Endothelial cell of hepatic sinusoid (primary cell): Measurements from ENCODE around the gene PRKCH.

Source experiments
- in situ Hi-C: cut with HindIII; loops from 2 replicates; pipeline ENCODE4 v1.10.0; 2017; ENCODE audit warnings: low sequenced_read_pairs

PRKCH gene

GRCh38 chr14:61570549-61571290 is 249.3 kb downstream of the PRKCH start:
- in situ Hi-C loops: loop anchor here (5.0 kb wide), 1 partner anchor 72 kb away; no protein-coding TSS in a partner anchor

DNA sequence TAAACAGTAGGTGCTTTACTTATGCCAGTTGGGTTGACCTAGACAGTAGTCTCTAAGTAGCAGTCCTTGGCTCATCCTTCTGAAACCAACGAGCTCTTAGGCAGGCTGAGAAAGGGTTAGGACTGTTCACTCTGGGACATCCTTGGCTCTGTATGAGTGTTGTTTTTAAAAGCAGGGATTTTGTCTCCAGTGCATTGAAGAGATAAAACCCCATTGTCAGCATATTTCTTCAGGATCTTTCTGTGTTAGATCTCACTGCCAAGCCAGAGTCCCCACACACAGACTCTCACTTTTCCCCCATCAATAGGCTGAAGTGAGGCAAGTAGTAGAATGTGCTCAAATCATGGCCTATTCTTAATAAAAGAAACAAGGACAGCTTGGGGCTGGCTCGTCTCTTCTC is 250.5 kb downstream of the PRKCH start:
- in situ Hi-C loops: loop anchor here (5.0 kb wide), 1 partner anchor 70 kb away; no protein-coding TSS in a partner anchor

DNA sequence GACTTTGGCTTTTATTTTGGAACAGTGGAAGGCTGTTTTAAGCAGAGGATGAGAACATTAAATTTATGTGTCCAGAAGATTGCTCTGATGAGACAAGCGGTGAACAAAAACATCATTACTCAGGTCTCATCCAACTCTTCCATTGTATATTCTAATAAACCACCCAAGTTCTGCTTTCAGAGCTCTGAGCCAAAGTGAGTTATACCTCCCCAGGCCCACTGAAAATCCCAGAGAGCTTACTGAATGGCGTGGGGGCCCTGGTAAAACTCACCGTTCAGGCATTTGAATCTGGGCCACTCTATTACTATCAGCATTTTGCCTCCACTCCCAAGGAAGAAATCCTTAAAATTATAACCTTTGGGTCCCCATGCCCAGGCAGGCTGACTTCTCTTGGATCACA is 251.9 kb downstream of the PRKCH start:
- in situ Hi-C loops: loop anchor here (5.0 kb wide), 1 partner anchor 69 kb away; no protein-coding TSS in a partner anchor

DNA sequence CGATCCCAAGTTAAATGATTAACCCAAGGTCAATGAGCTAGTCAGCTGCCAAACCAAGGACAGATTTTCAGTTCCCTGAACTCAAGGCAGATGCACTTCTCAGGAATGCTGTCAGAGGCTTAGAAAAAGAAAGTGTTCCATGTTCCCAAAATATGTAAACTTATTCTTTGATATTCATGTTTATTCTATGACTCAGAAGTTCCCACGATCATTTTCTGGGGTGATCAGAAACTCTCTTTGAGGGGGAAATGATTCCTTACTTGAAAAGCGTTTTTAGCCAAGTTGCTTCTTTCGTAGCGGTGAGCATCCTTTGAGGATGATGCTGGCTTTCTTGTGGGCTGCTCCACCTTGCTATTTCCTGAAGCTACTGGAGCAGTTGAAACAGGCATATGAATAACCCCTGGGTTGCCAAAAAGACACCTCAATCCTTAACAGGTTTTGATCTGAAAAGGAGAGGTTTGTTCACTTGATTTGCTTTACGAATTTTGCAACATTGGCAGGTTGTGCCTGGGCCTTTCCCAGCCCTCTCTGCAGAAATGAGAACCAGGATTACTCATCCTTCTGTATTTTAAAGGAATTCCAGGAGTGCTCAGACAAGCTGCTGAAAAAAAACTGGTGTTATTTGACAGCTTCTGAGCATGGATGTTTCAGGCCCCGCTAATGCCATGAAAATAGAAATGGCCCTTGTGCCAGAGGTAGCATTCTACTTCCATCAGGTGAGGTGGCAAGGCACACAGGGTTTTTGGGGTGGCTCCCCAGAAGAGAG is 252.6 kb downstream of the PRKCH start:
- in situ Hi-C loops: loop anchor here (5.0 kb wide), 1 partner anchor 68 kb away; no protein-coding TSS in a partner anchor

- in situ Hi-C loops: loop anchor here (5.0 kb wide), 1 partner anchor 68 kb away; no protein-coding TSS in a partner anchor
These were observed 253.1 kb downstream of the PRKCH start for GRCh38 chr14:61574514-61574807.

GRCh38 chr14:61575126-61575525 is 253.7 kb downstream of the PRKCH start:
- in situ Hi-C loops: no loop called here

DNA sequence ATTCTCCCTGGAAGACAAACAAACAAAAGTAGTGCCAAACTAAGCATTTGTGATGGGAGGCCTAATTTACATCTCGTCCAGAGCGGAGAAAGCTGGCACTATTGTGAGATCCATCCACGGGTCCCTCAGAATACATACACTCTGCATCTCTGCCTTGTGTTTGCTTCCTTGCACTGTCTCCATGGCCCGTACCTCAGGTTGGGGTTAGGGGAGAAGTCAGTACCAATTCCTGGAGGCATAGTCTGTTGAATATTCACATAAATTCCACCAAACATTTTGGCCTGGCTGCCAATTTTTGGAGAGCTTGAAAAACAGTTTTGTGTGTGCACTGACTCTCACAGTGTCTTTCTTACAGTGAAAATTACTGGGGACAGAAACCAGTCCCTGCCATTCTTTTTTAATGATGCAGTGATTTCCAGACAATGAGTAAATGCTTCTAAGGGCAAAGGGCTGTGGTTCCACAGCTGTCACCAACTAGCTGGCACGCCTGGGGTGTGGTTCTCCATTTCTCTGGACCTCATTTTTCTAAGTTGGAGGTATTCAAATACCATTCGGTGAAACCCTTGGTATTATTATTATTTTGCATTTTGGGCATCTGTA is 254.3 kb downstream of the PRKCH start:
- in situ Hi-C loops: no loop called here

- in situ Hi-C loops: no loop called here
These were observed 256.1 kb downstream of the PRKCH start for GRCh38 chr14:61577506-61577931.

- in situ Hi-C loops: no loop called here
These were observed 257.4 kb downstream of the PRKCH start for GRCh38 chr14:61578745-61579144.

- in situ Hi-C loops: no loop called here
These were observed 260.0 kb downstream of the PRKCH start for GRCh38 chr14:61581340-61581739.

GRCh38 chr14:61581955-61582615 is 260.7 kb downstream of the PRKCH start:
- in situ Hi-C loops: no loop called here

- in situ Hi-C loops: no loop called here
These were observed 261.4 kb downstream of the PRKCH start for GRCh38 chr14:61582815-61583214.

DNA sequence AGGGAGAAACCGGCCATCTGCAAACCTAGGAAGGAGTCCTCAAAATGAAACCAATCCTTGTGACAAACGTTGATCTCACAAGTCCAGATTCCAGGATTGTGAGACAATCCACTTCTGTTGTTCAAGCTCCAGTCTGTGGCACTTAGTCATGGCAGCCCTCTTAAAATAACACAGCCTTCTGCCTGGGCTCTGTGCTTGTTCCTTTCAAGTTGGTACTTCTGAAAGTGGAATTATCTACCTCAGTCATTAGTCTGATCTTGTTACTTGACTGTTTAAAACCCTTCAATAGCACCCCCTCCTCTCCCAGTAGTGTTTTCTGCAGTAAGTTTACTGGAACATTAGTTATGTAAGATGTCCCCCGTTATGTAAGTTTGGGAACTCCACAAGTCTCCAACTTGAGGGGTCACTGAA is 263.0 kb downstream of the PRKCH start:
- in situ Hi-C loops: no loop called here

DNA sequence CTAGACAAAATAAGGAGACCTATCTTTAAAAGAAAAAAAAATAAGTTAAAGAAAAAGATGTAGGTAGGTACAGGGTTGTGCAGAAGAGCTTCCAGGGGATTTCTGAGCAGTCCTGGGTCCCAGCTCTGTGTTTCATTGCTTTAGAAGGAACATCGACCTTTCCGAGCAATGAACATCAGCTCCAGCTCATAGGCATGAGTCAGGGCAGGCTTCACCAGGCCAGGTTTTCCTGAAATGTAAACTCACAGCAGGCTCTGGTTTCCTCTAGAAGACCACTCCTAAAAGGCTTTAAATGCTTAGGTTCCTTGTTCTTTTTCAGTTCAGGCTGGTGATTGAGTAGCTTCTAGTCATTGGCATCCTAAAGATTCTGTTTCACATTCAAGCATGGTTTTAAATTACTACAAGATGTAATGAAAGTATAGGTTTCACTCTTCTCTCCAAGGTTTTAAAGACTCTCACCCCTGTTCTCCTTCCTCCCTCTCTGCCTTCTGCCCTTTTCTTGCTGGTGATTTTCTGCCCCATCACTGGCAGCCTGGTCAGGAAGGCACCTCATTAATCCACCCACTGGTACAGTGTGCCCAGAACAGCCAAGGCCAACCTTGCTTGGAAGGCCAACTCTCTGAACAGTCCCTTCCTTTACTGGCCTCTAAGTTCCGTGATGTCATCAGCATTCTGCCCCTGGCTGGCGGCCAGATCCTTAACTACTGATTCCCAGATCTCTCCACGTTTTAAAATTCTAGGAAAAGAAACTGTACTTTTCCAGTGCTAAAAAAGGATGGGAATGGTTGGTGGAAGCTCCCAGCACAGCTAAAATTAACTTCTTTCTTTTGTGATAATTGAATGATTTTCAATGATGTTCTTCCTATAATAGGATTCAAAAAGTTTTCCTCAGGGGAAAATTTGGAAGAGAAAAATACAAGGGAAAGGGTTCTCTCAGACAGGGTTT is 264.5 kb downstream of the PRKCH start:
- in situ Hi-C loops: no loop called here

- in situ Hi-C loops: no loop called here
These were observed 265.2 kb downstream of the PRKCH start for GRCh38 chr14:61586544-61587055.

DNA sequence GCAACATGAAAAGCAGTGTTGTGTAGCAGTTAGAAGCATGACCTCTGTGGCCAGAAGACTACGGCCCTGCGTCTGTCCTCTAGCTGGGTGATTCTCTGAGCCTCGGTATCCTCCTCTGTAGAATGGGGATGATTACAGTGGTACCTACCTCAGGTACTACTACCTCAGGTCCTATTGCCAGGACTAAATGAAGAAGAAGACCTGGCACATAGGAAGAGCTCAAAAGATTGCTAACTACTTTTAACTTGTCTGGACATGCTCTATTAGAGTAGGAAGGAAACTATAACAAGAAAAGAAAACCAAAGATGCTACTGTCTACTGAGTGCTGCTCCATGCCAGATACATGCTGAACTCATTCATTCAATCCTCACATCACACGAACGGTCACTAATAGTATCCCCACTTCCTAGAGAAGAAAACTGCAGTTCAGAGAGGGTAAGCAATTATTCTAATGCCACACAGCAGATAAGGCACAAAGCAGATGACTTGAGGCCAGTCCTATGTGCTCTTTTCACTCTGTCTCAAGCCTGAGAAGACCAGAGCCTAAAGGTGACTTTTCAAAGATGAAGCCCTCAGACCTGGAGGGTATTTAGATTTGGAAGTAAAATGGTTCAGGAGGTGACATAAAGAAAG is 265.8 kb downstream of the PRKCH start:
- in situ Hi-C loops: no loop called here

DNA sequence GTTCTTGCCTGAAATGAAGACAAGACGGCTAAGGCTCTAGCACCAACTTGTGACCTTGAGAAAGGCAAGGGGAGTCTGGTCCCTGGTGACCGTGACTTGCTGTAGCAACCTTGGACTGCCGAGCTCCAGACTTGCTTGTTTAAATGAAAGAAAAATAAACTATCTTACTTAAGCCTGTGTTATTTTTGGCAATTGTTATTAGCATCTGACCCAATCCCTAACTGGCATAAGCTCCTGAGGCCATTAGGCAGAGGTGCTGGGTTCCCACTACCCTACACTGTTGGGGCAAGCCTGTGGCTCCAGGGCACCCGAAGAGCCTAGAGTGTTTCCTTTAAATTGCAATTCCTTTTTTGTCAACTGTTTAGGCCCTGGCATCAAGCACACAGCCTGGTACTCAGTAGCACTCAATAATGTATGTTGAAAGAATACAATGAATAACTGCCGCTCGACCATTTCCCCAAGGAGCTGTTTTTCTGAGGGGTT is 267.1 kb downstream of the PRKCH start:
- in situ Hi-C loops: no loop called here

DNA sequence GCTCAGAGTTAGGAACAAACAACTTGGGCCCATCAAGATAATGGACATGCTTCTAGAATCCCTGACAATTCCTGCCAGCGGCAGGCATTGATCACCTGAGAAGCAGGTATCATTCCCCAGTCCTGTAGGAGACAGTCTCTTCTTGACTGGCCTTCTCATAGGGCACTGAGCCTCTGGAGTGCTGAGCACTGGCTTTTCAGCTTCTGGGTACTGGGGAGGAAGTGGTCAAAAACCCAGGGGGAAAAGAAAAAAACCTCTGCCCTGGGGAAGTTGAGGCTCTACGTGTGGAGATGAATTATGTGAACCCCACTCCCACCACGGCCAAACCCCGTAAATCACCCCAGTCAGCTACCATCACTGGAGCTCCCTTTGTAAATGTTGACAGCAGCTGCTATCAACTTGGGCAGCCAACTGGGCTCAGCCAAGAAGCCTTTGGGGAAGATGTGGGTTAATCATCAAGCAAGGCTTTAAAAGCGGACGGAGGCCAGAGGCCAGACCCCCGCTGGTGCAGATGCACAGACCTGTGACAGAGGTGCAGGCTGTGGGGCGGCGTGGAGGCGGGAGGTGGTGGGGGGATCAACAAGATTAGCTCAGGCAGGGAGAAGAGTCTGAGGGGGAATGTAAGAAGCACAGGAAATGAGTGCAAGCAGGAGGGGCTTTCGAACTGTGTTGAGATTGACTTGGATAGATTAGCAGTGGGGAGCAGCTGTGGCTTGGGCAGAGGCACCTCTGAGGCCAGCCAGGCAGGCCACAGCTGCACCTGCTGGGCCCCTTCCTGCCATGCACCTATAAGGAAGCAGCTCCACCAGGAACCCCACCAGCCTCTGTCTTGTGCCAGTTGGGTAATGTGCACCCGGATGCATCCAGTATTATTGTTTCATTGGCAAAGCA is 268.6 kb downstream of the PRKCH start:
- in situ Hi-C loops: no loop called here
